Activated T-cell treated with anti-CD3 and anti-CD28 coated beads, Interleukin-2, amount 50 U/mL, for 1 hour (primary cell): ENCODE measurements around the gene CHCT1.
A peak's percentile ranks its signal among the peaks of the same experiment; 100 is the strongest.
"Not testable (repeated sequence)": the region's sequence is repeated elsewhere in the genome, so short reads cannot be mapped to it uniquely, and the experiment has no call there.

Source experiments
- DNase-seq: peaks from one replicate; pipeline ENCODE4 v3.0.0-alpha.2; 2020

Gene CHCT1

GRCh38 chr17:60422162-60422665, at the start of gene CHCT1:
TSS of gene CHCT1 (plus strand) at chr17:60422489. CDS start at chr17:60422593, 104 bp downstream.
- DNase-seq: no peak

- no peak for DNase-seq
Observed at GRCh38 chr17:60372790-60373483, 49.4 kb upstream of the CHCT1 start.

- DNase-seq: not testable (repeated sequence)
Observed at GRCh38 chr17:60378187-60378586, 44.1 kb upstream of the CHCT1 start.

GRCh38 chr17:60379461-60379860, 42.8 kb upstream of the CHCT1 start:
- not testable (repeated sequence) for DNase-seq

GRCh38 chr17:60381958-60382357, 40.3 kb upstream of the CHCT1 start:
- DNase-seq: no peak

GRCh38 chr17:60383379-60383778, 38.9 kb upstream of the CHCT1 start:
- DNase-seq: no peak

- not testable (repeated sequence) for DNase-seq
Observed at GRCh38 chr17:60384921-60385320, 37.4 kb upstream of the CHCT1 start.

GRCh38 chr17:60386147-60387058, 35.9 kb upstream of the CHCT1 start:
- DNase-seq: no peak

GRCh38 chr17:60387666-60388065, 34.6 kb upstream of the CHCT1 start:
- DNase-seq: no peak

GRCh38 chr17:60388742-60389141, 33.5 kb upstream of the CHCT1 start:
- no peak for DNase-seq

GRCh38 chr17:60390186-60390585, 32.1 kb upstream of the CHCT1 start:
- no peak for DNase-seq

- peak; percentile 34 for DNase-seq
Observed at GRCh38 chr17:60390925-60391470, 31.3 kb upstream of the CHCT1 start.

- DNase-seq: no peak
Observed at GRCh38 chr17:60391471-60392041, 30.7 kb upstream of the CHCT1 start.

GRCh38 chr17:60392042-60392844, 30.0 kb upstream of the CHCT1 start, which contains the start of gene USP32:
TSS of gene USP32 (minus strand) at chr17:60392133. CDS start at chr17:60391939, 194 bp downstream.
- peak; percentile 96 for DNase-seq

GRCh38 chr17:60392845-60393702, 29.2 kb upstream of the CHCT1 start:
- no peak for DNase-seq

- DNase-seq: no peak
Observed at GRCh38 chr17:60393840-60394723, 28.2 kb upstream of the CHCT1 start.

GRCh38 chr17:60395508-60396065, 26.7 kb upstream of the CHCT1 start:
- DNase-seq: no peak

GRCh38 chr17:60396412-60396811, 25.9 kb upstream of the CHCT1 start:
- DNase-seq: no peak

GRCh38 chr17:60398227-60398959, 23.9 kb upstream of the CHCT1 start:
- no peak for DNase-seq
